Midbrain (tissue), 1 donor: ENCODE results near the gene CHCHD3.

ENCODE experiments used
- DNase-seq: peaks from one replicate; lab custom pipeline; 2025; lab: John Stamatoyannopoulos, UW

Gene CHCHD3

DNA sequence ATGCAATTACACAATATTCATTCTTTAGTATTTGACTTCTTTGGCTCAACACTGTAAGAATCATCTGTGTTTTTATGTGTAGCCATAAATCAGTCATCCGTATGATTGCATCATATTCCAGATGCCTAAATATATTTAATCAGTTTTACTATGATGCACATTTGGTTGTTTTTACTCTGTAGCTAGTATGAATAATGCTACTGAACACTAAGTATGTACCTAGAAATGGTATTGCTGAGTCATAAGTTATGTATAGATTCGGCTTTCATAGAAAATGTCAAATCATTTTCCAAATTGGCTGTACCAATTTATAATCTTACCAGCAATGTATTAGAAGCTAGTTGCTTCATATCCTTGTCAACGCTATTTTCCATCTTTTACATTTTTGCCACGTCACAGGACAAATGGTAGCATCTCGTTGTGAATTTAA is 308.3 kb downstream of the CHCHD3 start:
- DNase-seq = no peak

DNA sequence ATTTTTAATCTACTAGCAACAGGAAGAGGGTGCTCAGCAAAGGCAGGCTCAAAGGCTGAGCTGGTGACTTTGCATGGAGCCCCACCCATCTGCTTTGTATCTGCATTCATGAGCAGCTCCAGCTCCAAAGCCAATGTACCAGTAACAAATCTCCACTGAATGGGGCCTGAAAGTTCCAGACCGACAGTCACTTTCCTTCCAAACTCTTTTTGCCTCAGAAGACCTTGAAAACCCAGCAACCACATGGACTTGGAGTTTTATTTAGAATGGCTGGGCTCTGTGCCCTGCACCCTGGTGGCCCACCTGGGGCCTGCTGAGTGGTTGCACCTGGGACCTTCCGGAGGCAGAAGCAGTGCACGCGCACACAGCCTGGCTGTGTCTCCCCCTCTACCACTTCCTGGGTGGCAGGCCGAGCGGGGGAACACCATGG is 310.6 kb downstream of the CHCHD3 start:
- peak; percentile 21 for DNase-seq

DNA sequence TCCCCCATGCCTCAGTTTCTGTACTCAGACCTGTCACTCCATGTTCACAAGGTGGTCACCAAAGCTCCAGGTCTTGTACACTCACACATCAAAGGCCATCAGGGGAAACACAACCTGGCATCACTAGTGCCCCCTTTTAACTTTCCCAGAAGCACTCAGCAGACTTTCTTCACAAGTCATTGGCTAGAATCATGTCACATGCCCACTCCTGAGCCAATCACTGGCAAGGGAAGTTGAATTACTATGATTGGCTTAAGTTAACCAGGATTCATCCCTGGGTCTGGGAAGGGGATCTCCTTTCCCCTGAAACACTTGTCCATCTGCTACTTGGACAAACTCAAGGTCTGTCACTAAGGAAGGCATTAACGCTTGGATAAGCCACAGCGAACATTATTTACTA is 311.8 kb downstream of the CHCHD3 start:
- no peak for DNase-seq

GRCh38 chr7:132769280-132769679 is 312.6 kb downstream of the CHCHD3 start:
- DNase-seq = no peak

DNA sequence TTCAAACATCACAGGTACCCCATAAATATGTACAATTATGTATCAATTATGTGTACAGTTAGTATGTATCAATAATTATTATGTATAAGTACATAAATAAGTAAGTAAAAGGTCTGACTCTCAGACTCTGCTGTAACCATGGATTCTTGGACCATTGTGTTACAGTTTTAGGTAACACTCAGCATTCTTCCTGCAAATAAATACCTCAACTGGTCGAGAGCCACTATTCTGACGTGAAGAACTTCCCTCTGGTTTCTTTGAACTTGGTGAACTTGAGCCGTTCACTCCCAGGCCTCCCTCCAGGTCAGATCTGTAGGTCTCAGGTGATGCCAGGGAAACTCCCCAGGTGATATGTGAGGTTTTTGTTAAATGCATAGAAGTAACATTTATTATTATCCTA is 313.8 kb downstream of the CHCHD3 start:
- DNase-seq = no peak

DNA sequence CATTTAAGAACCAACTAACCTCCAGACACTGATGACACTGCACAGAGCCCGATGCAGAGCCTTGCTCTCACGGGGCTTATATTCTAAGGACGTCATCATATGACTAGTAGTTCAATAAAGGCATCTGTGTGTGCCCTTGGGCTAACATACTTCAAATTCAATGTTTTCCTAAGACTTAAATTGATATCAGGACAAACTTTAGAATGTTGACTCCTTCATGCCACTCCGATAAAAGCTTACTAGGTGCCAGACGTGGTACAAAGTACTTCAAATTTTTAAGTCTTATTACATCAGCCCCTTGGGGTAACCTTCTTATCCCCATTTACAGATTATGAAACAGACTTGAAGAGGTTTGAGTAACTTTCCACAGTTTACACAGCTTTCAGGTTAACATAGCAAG is 314.5 kb downstream of the CHCHD3 start:
- no peak for DNase-seq

DNA sequence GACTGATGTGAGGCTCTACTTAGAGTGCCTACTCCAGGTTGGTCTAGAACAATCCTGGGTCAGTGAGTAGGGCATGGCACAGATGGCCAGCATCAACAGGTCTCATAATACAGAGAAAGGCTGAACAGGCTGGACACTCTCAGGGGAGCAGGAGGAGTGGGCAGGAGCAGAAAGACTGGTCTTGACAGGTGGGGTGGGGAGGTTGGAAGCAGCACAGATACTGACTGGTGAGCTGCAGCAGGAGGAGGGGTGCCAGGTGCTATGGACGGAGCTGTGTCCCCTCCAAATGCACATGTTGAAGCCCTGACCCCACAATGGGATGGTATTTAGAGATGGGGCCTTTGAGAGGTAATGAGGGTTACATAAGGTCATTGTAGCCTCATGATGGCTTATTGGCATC is 315.2 kb downstream of the CHCHD3 start:
- DNase-seq = no peak

DNA sequence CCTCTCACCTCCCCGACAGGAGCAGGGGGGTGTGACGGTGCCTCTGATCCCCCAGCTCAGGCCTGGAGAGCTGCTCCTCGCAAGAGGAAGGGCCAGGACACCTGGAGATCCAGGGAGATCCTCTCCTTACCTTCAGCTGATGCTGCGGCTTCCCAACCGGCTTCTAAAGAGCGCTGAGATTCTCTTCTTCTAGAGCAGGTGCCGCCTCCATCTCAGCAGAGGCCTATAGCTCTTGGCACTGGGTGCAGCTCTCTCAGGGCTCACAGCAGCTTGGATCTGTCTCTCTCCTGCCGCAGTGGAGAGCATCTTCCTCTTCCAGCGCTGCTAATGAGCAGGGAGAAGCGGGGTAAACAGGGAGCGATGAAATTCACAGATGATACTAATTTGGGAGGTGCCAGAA is 316.0 kb downstream of the CHCHD3 start:
- DNase-seq = no peak

DNA sequence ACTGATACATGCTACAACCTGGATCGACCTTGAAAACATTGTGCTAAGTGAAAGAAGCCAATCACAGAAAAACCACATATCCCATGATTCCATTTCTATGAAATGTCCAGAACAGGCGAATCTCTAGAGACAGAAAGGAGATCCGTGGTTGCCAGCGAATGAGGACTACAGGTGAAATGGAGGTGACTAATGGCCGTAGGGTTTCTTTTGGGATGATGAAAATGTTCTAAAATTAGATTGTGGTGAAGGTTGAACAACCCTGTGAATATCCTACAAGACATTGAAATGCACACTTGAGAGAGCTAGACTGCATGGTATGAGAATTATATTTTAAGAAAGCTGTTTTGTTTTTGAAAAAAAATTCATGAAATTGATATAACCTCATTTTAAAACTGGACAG is 317.1 kb downstream of the CHCHD3 start:
- no peak for DNase-seq

DNA sequence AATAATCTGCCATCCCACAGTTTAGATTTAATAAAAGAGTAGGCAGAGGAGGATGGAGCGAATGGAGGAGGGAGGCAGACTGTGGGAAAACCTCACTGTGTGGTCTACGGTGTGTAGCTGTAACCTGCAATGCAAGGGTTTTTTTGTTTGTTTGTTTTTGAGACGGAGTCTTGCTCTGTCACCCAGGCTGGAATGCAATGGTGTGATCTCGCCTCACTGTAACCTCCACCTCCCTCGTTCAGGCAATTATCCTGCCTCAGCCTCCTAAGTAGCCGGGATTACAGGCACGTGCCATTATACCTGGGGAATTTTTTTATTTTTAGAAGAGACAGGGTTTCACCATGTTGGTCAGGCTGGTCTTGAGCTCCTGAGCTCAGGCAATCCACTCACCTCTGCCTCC is 321.0 kb downstream of the CHCHD3 start:
- no peak for DNase-seq

DNA sequence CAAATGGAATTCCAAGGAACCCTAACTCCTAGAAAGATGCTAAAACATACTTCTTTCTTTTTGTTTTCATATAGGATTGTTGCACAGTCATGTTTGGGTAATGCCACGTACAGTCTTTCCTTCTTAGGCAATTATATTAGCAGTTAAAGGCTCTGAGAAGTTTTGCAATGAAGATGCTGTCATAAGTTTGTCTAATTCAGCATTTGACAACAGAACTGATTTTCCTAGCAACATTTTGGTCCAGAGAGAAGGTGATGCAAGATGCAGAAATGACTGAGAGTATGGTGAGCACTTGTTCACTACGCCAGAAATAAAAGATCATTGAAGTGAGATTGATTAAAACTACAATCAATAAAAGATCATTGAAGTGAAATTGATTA is 321.7 kb downstream of the CHCHD3 start:
- no peak for DNase-seq

- DNase-seq = no peak
Measured at GRCh38 chr7:132759482-132760243, 322.2 kb downstream of the CHCHD3 start.

DNA sequence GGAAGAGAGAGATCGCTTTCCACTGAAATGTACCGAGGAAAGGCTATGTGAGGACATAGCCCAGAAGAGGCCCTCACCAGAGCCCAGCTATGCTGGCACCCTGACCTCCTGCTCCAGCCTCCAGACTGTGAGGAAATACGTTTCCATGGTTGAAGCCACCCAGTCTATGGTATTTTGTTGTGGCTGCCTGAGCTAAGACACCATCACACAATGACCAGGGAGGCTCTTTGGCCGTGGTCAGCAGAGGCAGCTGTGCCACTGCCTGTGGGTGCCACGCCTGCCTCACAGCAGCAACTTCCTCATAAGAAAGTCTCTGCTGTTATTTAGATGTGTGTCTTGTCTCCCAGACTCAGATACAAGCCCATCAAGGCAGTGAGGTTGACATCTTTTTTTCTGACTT is 322.9 kb downstream of the CHCHD3 start:
- no peak for DNase-seq

- DNase-seq = no peak
Measured at GRCh38 chr7:132757783-132758182, 324.1 kb downstream of the CHCHD3 start.

- no peak for DNase-seq
Measured at GRCh38 chr7:132756484-132756990, 325.4 kb downstream of the CHCHD3 start.

DNA sequence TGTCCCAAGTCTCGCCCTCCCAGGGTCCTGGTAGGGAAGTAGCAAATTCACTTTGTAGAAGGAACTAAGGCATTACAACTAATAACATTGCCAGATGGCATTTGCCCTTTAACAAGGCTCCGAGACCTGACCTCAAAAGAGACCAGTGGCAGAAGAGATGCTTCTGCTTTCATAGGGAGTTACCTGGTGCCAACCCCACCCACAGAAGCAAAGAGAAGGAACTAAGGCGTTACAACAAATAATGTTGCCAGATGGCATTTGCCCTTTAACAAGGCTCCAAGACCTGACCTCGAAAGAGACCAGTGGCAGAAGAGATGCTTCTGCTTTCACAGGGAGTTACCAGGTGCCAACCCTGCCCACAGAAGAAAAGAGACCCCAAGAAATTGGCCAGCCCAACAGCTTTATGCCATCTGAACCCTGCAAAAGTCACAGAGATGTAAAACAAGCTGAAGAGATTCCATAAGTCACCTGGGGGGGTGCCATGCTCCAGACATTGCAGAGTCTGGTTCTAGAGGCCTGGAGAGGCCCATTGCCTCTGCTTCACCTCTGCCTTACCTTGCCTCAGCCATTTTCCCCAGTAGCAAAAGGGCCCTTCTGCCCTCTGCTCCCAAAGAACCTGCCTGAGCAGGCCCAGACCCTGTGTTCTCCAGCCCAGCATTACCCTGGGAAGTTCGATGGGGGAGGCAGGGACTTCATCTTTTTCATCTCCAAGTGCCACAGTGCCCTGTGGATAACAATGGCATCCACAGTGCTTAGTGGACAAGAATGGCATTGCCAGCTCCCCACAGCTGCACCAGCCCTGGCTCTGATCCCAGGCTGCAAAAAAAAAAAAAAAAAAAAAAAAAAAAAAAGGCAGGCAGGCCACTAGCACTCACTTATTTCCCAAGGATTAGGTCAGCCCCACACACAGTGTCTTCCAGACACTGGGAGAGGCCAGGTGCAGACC is 326.1 kb downstream of the CHCHD3 start:
- DNase-seq = peak; percentile 72

- DNase-seq = no peak
Measured at GRCh38 chr7:132752431-132752830, 329.5 kb downstream of the CHCHD3 start.

DNA sequence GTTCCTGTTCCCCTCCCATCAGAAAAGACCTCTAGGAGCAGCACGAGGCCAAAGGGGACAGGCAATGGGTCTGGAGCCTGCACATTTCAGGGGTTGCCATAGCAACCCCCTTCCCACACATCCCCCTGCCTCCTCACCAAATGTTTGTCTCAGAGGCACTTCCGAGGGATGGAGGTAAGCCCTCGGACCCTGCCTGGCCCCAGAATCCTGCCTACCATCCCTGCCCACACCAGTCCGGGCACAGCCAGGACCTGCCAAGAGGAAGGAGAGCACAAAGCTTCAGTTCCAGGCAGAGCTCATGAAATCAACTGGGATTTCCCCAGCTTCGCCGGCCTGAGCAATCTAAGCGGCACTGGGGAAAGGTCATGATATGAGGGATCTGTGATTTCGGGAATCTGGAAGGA is 330.6 kb downstream of the CHCHD3 start:
- DNase-seq = no peak

DNA sequence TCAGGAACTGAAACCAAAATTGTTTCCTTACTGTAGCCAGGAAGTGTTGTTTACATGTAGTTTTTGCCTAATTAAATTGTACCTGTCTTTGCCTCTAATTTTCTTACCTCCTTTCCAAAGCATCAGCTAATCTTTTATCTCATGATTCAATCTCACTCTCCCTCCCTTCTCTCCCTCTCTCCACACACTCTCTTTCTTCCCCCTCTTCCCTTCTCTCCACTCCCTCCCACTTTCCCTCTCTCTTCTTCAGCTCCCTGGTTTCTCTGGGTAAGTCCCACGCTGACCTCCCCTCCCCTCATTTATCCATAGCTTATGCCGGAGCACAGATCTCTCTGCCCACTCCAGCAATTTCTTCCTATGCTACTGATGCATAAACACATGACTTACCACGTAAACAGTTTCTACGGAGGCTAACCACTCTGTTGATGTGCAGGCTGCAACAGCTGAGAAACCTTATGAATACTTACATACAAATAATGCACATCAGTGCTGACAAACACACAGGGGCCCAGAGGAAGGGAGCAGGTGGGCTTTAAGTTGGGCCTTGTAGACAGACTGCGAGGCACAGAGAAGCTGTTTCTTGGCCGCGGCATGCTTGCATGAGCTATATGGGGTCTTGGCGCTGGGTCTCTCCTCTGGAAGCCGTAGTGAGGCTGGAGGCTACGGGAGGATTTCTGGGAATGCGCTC is 331.2 kb downstream of the CHCHD3 start:
- DNase-seq = no peak

GRCh38 chr7:132750096-132750495 is 331.8 kb downstream of the CHCHD3 start:
- no peak for DNase-seq

DNA sequence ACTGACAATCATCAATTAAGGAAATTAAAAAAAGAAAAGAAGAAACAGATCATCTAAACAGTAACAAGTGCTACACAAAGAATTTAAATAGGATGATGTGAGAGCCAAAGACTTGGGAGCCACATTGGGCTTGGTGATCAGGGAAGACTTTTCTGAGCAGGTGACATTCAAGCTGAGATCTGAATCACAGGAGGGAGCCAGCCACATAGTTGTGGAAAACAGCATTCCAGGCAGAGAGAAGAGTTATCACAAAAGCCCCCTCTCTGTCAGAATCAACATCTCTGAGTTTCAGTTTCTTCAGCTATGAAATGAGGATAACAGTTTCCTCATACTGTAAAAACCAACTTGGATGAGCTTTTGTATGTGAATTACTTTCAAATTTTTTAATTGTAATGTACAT is 336.4 kb downstream of the CHCHD3 start:
- DNase-seq = no peak

DNA sequence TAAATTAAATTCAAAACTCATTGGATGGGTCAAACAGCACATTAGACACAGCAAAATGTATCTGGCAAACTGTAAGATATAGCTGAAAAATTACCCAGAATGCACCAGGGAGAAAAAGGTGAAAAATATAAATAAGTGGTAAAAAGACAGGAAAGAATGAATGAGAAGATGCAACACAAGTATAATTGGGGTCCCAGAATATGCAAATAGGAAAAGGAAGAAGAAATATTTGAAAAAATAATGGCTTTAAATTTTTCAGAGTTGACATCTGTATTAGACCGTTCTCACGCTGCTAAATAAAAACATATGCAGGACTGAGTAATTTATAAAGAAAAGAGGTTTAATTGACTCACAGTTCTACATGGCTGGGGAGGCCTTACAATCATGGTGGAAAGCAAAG is 337.9 kb downstream of the CHCHD3 start:
- no peak for DNase-seq
